Uterus (tissue), 4 donors: ENCODE measurements around the gene EXOC2. TPM values are rescaled to one million over a fixed set of nuclear protein-coding genes. Genes with fewer than 3 reads are reported as not detected.

Experiments
- DNase-seq, 2 donors: peaks; one replicate each; pipeline ENCODE4 v3.0.0-alpha.2; 2019 to 2020
- H3K27ac ChIP-seq, 2 donors: fragments of 200-600 bp; sonication (generic); 1 replicate in 1 of 2; 2 replicates in 1 of 2; pipeline ENCODE4 v1.5.1; 2016 to 2018
- H3K27me3 ChIP-seq, 2 donors: fragments of 200-600 bp; sonication (generic); one replicate each; pipeline ENCODE4 v1.5.1; 2018 to 2019; ENCODE audit warnings: control low read depth in 1 of 2
- H3K36me3 ChIP-seq, 2 donors: fragments of 200-600 bp; sonication (generic); one replicate each; pipeline ENCODE4 v1.5.1; 2019; ENCODE audit warnings: control low read depth in 1 of 2
- H3K4me1 ChIP-seq, 2 donors: fragments of 200-600 bp; sonication (generic); one replicate each; pipeline ENCODE4 v1.5.1; 2018 to 2019; ENCODE audit warnings: control low read depth in 1 of 2
- H3K4me3 ChIP-seq, 2 donors: fragments of 200-600 bp; sonication (generic); 1 replicate in 1 of 2; 2 replicates in 1 of 2; pipeline ENCODE4 v1.5.1; 2018 to 2019; ENCODE audit warnings: mild to moderate bottlenecking in 1 of 2
- H3K9me3 ChIP-seq, 2 donors: fragments of 200-600 bp; sonication (generic); one replicate each; pipeline ENCODE4 v1.5.1; 2019; ENCODE audit warnings: control low read depth in 1 of 2
- POLR2A ChIP-seq, 2 donors: fragments of 450-650 bp; IDR thresholded peaks; one replicate each; pipeline ENCODE4 v1.6.1; 2016; ENCODE audit warnings: antibody characterized with exemption in 2 of 2, mild to moderate bottlenecking in 1 of 2, moderate library complexity in 1 of 2
- intact Hi-C: fragments of 100-400 bp; cut with DNase I; formaldehyde crosslinking; loops from one replicate; pipeline ENCODE4 v1.15.1; 2023; ENCODE audit warnings: low total_unique reads
- total RNA-seq, 4 donors: library from RNA; depleted of rRNA in 3 of 4; stranded (reverse); fragments of >200 nt in 3 of 4; gene quantifications; one replicate each; pipeline versions ENCODE4 v1.1.0 to v1.2.4, GENCODE V29; 2014 to 2023
- TF ChIP-seq, protein P1 (sequence below), 4 experiments: fragments of 200-600 bp in 2 of 4; fragments of 450-650 bp in 2 of 4; sonication (generic) in 2 of 4; IDR thresholded peaks; one replicate each; pipeline ENCODE4 v1.5.1; 2016 to 2019; ENCODE audit warnings: antibody characterized with exemption in 4 of 4, mild to moderate bottlenecking in 2 of 4, moderate library complexity in 1 of 4
- donor health status: DM: yes; HTN: yes; CAD: no.

The EXOC2 gene
- total RNA-seq, 4 donors from 2014 or later, result 12.3 to 27.0 (median 22.9) TPM

DNA sequence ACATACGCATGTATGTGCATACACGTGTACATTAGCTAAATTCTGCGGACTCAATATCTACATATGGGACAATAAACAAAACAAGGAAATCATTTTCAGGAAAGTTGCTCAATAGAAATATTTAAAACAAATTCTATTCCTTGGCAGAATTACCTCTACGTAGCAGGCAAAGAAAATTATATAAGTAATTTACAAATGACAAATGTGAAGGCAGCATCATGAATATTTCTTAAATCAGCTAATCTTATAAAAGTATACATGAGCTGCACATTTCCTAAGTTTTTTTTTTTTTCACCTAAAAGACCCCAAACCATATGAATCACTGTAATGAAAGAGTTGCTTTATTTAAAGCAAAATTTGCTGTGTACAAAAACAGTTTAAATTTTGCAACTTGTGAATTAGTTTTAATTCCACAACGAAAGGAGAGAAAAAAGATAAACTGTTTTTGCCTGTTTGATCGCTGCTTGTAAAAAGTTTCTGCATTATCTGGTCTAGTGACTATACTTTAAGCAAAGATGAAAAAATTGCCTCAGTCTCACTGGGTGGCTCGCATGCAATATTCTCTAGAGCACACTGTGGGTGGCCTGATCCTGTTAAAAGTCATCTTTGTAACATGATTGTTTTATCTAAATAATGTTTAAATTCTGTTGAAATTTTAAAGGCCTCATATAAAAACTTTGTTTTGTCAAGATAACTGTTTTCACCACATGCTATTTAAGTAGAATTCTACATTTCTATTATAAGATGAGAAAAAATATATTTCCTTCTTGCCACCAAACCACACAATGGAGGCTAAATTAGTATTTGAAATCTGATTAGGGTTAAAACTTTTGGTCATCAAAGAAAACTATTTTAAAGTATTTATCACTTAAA is 93.1 kb downstream of the EXOC2 start:
- Histone ChIP-seq H3K4me3 (no peak overlapping the region), H3K4me1 (no peaks in the 10 kb centered on the region), H3K9me3 (no peaks in the 10 kb centered on the region), H3K36me3 (no peaks in the 10 kb centered on the region), H3K27me3 (no peaks in the 10 kb centered on the region), H3K27ac (no peak overlapping the region)
- DNase-seq, result no peak
- no peak for TF ChIP-seq POLR2A (IDR thresholded peaks at IDR 0.05)
- TF ChIP-seq, protein P1, sequence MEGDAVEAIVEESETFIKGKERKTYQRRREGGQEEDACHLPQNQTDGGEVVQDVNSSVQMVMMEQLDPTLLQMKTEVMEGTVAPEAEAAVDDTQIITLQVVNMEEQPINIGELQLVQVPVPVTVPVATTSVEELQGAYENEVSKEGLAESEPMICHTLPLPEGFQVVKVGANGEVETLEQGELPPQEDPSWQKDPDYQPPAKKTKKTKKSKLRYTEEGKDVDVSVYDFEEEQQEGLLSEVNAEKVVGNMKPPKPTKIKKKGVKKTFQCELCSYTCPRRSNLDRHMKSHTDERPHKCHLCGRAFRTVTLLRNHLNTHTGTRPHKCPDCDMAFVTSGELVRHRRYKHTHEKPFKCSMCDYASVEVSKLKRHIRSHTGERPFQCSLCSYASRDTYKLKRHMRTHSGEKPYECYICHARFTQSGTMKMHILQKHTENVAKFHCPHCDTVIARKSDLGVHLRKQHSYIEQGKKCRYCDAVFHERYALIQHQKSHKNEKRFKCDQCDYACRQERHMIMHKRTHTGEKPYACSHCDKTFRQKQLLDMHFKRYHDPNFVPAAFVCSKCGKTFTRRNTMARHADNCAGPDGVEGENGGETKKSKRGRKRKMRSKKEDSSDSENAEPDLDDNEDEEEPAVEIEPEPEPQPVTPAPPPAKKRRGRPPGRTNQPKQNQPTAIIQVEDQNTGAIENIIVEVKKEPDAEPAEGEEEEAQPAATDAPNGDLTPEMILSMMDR (IDR thresholded peaks at IDR 0.05), result no peak
- intact Hi-C loops, result no loop called here

DNA sequence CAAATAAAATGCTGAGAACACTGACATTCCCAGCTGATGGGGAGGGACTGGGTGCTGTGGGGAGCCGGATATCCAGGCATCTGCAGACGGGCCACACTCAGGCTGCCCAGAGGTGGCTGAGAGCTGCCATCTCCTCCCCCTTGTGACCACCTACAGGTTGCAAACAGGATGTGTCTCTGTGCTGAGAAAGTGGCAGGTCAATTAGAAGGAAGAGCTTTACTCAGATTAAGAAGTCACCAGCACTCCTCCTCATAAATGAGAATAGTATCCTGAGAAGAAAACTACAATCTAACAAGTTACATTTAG is 99.1 kb downstream of the EXOC2 start:
- no peaks in the 10 kb centered on the region for H3K36me3 ChIP-seq
- no peak overlapping the region for H3K27ac ChIP-seq
- no peak overlapping the region for H3K4me3 ChIP-seq
- intact Hi-C loops, result no loop called here
- H3K4me1 ChIP-seq, result no peaks in the 10 kb centered on the region
- H3K27me3 ChIP-seq, result no peaks in the 10 kb centered on the region
- H3K9me3 ChIP-seq, result no peaks in the 10 kb centered on the region
- no peak for DNase-seq
- TF ChIP-seq POLR2A (IDR thresholded peaks at IDR 0.05), result no peak
- TF ChIP-seq, protein P1 (IDR thresholded peaks at IDR 0.05), result no peak

DNA sequence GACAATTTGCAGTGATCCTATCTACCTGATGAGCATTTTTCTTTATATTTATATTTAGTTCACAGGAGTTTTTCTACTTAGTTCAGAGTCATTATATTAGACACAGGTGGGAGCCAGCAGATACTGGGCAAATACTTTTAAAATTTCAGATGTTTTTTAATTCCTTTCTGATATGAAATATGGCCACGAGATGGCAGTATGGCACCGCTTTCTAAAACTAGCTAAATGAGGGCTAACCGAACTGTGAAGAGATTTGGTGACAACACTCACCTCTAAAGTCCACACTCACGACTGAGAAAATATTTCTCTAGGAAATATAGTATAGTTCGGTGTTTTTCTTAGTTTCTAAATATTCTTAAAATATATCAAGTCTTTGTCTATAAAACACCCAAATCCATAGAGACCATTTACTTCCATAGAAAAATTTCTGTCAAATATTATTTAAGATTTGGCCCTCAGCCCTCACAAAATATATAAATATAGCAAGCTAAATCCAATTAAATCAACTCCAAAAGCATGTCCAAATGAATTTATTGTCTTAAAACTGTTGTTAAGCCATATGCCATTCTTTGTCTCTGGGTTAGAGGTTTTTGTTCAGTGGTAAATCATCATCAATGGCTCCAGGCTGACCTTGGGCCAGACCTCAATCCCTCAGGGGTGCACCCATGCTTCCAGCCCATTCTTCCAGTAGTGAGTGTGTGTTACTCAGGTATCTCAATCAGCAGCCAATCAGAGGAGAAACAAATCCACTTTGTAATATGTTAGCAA is 99.6 kb downstream of the EXOC2 start:
- Histone ChIP-seq H3K27me3 (no peaks in the 10 kb centered on the region), H3K27ac (no peak overlapping the region), H3K36me3 (no peaks in the 10 kb centered on the region), H3K9me3 (no peaks in the 10 kb centered on the region), H3K4me1 (no peaks in the 10 kb centered on the region), H3K4me3 (no peak overlapping the region)
- peak; percentile 33 to 60 for DNase-seq
- intact Hi-C loops, result no loop called here
- TF ChIP-seq, protein P1 (IDR thresholded peaks at IDR 0.05), result peak; percentile 61 to 80 (median 76)
- no peak for TF ChIP-seq POLR2A (IDR thresholded peaks at IDR 0.05)

DNA sequence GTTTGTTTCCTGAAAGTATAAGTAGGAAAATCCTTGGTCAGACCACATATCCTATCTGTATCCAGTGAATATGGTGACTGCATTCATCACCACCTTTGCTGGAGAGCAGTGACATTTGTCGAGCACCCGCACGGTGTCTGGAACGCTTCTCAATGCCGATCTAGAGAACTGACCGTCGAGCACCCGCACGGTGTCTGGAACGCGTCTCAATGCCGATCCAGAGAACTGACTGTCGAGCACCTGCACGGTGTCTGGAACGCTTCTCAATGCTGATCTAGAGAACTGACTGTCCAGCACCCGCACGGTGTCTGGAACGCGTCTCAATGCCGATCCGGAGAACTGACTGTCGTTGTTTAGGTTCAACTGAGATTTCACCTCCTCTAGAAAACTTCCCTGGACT is 103.8 kb downstream of the EXOC2 start:
- Histone ChIP-seq H3K4me1 (no peaks in the 10 kb centered on the region), H3K4me3 (no peak overlapping the region), H3K27me3 (no peaks in the 10 kb centered on the region), H3K9me3 (no peaks in the 10 kb centered on the region), H3K36me3 (no peaks in the 10 kb centered on the region), H3K27ac (no peak overlapping the region)
- no peak for TF ChIP-seq POLR2A (IDR thresholded peaks at IDR 0.05)
- TF ChIP-seq, protein P1 (IDR thresholded peaks at IDR 0.05), result no peak
- intact Hi-C loops, result no loop called here
- DNase-seq, result no peak

DNA sequence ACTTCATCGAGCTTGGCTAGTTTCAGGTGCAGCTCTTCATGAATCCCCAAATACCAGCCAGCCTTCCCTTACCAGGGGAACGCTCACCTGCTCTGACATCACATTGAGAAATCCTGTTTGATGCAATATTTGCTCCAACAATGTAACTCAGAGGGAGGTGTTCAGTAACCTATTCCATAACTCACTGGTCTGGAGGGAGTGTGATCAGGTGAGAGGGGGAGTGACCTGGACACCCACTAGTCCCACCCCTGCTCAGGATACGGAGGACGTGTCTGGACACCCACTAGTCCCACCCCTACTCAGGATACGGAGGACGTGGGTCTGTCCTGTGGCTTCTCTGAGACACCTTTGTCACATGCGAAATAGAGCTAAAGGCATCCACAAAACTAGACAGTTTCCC is 106.4 kb downstream of the EXOC2 start:
- no peak for DNase-seq
- Histone ChIP-seq H3K36me3 (no peaks in the 10 kb centered on the region), H3K4me1 (no peaks in the 10 kb centered on the region), H3K9me3 (no peaks in the 10 kb centered on the region), H3K27me3 (no peaks in the 10 kb centered on the region), H3K4me3 (no peak overlapping the region), H3K27ac (no peak overlapping the region)
- no peak for TF ChIP-seq POLR2A (IDR thresholded peaks at IDR 0.05)
- TF ChIP-seq, protein P1 (IDR thresholded peaks at IDR 0.05), result no peak
- intact Hi-C loops, result no loop called here
